Stimulated activated CD4-positive, alpha-beta T cell treated with anti-CD3 and anti-CD28 coated beads, Interleukin-4, amount 100 ng/mL, for 24 hours (primary cell): ENCODE measurements around the gene ACOXL.
A peak's percentile ranks its signal among the peaks of the same experiment; 100 is the strongest.

Experiments
- DNase-seq: peaks from one replicate; pipeline ENCODE4 v3.0.0-alpha.2; 2020

Gene ACOXL

GRCh38 chr2:111094691-111095090, 362.3 kb downstream of the ACOXL start:
- no peak for DNase-seq

- DNase-seq: no peak
These were observed 363.1 kb downstream of the ACOXL start for GRCh38 chr2:111095434-111095833.

GRCh38 chr2:111099402-111099801, 367.0 kb downstream of the ACOXL start:
- DNase-seq: no peak

GRCh38 chr2:111100087-111100764, 367.9 kb downstream of the ACOXL start:
- no peak for DNase-seq

GRCh38 chr2:111100765-111101162, 368.4 kb downstream of the ACOXL start:
- peak; percentile 23 for DNase-seq

GRCh38 chr2:111101592-111101991, 369.2 kb downstream of the ACOXL start:
- DNase-seq: no peak

- DNase-seq: no peak
These were observed 369.8 kb downstream of the ACOXL start for GRCh38 chr2:111102216-111102615.

GRCh38 chr2:111105926-111106325, 373.6 kb downstream of the ACOXL start:
- no peak for DNase-seq

GRCh38 chr2:111106706-111107105, 374.3 kb downstream of the ACOXL start:
- DNase-seq: peak; percentile 27

- DNase-seq: no peak
These were observed 376.4 kb downstream of the ACOXL start for GRCh38 chr2:111108745-111109271.

- peak; percentile 55 for DNase-seq
These were observed 378.9 kb downstream of the ACOXL start for GRCh38 chr2:111111101-111111755.

GRCh38 chr2:111113838-111114237, 381.5 kb downstream of the ACOXL start:
- no peak for DNase-seq

GRCh38 chr2:111116011-111116746, 383.8 kb downstream of the ACOXL start:
- peak; percentile 61 for DNase-seq

- peak; percentile 71 for DNase-seq
These were observed 384.6 kb downstream of the ACOXL start for GRCh38 chr2:111116843-111117597.

GRCh38 chr2:111117598-111118480, 385.5 kb downstream of the ACOXL start:
- DNase-seq: peak; percentile 40

- no peak for DNase-seq
These were observed 386.2 kb downstream of the ACOXL start for GRCh38 chr2:111118481-111118980.

GRCh38 chr2:111118981-111119821, 386.8 kb downstream of the ACOXL start:
- DNase-seq: peak; percentile 40

GRCh38 chr2:111119822-111120252, 387.5 kb downstream of the ACOXL start:
- no peak for DNase-seq

- peak; percentile 88 for DNase-seq
These were observed 388.1 kb downstream of the ACOXL start, which contains the start of gene BCL2L11 for GRCh38 chr2:111120253-111121027. BCL2L11 (plus strand) TSS chr2:111120914; CDS start chr2:111123746, 2,832 bp downstream.
